ENCODE data around the gene LHCGR.

LHCGR gene

DNA sequence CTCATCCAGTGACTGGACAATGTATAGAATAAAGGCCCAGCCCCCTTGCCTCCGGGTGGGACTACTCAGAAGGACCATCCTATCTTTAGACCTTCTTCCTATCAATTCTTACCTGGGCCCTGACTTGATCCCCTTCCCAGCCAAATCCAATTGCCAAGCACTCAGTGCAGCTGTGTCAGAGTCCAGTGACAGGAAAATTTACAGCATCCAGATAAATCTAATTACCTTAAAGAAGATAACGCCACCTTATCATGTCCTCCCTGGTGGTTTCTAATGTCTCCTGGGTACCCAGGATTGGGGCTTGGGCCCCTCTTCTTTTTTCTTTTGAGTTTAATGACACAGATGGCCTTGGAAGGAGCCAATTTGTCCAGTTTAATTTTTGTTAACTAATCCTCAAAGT, 19.3 kb downstream of the LHCGR start:
- POLR2A ChIA-PET = no interaction called here
- CTCF ChIA-PET = no interaction called here
- no peak overlapping the region for H3K4me3 ChIP-seq (ENCODE audit: low read depth, low read length)
- DNase-seq (ENCODE audit: low read depth, low spot score) = no peak
- TF ChIP-seq, protein P1, sequence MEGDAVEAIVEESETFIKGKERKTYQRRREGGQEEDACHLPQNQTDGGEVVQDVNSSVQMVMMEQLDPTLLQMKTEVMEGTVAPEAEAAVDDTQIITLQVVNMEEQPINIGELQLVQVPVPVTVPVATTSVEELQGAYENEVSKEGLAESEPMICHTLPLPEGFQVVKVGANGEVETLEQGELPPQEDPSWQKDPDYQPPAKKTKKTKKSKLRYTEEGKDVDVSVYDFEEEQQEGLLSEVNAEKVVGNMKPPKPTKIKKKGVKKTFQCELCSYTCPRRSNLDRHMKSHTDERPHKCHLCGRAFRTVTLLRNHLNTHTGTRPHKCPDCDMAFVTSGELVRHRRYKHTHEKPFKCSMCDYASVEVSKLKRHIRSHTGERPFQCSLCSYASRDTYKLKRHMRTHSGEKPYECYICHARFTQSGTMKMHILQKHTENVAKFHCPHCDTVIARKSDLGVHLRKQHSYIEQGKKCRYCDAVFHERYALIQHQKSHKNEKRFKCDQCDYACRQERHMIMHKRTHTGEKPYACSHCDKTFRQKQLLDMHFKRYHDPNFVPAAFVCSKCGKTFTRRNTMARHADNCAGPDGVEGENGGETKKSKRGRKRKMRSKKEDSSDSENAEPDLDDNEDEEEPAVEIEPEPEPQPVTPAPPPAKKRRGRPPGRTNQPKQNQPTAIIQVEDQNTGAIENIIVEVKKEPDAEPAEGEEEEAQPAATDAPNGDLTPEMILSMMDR (IDR thresholded peaks at IDR 0.05; ENCODE audit: insufficient read depth, low read length, missing control alignments) = no peak

DNA sequence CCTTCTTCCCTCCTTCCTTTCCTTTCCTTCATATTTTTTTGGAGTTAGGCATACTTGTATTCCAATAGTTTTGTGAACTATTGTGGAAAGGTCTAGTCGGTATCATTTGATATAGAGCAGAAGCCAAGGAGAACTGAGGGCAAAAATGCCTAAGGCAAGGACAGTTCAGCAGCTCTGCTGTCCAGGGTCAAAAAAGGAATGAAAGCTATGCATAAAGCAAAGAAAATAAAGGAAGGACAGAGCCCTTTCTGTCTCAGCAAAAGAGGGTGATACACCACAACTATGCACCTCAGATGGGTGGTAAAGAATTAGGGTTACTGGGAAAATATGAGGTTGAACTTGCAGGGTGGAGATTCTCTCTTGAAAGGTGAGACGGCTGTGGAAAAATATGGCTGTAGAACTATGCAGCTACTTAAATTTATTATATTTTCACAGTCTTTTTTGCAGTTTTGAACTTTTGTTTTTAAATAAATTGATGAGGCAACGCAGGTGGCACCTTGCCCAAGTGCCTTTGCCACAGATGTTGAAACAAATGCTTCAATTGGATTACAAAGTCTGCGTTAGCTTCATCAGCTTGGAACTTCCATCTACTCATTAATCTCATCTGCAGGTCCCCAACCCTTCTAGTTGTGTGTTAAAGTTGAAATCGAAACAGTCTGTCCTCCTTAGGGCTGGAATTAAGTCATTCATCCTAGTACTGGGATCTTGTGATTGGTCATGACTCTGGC, 20.8 kb downstream of the LHCGR start:
- POLR2A ChIA-PET = no interaction called here
- CTCF ChIA-PET = no interaction called here
- TF ChIP-seq, protein P1 (IDR thresholded peaks at IDR 0.05; ENCODE audit: insufficient read depth, low read length, missing control alignments) = no peak
- H3K4me3 ChIP-seq (ENCODE audit: low read depth, low read length) = no peak overlapping the region
- no peak for DNase-seq (ENCODE audit: low read depth, low spot score)

DNA sequence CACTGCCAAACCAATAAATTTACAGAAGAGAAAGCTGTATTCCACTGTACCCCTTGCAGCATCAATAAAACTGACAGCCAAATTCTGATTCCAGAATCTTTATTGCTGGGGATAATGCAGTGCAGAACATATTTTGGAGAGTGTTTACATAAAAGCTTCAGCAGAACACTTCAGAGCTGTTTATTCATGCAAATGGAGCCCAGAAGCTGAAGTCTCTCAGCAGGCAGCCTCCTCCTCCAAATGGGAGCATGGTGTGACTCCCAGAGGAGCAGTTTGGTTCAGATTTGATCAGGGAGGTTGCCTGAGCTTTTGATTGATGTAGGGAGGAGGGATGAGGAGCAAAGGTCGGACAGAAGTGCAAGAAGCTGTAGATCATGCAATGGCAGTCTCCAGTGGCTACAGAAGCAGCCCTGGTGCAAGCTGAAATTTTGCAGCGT, 22.4 kb downstream of the LHCGR start:
- no peak for DNase-seq (ENCODE audit: low read depth, low spot score)
- CTCF ChIA-PET = no interaction called here
- POLR2A ChIA-PET = no interaction called here
- TF ChIP-seq, protein P1 (IDR thresholded peaks at IDR 0.05; ENCODE audit: insufficient read depth, low read length, missing control alignments) = no peak
- H3K4me3 ChIP-seq (ENCODE audit: low read depth, low read length) = no peak overlapping the region

DNA sequence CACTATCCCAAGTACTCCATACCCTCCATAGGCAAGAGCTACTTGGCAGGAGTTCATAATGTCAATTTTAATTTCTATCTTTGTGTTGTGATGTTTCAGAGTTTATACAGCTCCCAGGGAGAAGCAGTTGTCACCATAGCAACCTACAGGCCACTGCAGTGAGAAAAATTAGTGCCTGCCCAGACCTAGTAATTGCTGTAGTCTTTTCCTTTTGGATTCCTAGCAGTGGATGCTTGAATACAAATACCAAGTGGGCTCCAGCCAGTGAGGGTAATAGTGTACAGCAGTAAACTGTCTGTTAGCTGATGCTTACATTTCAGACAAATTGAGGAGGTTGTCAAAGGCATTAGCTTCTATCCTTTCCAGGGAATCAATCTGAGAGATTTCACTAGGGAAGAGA, 26.7 kb downstream of the LHCGR start:
- CTCF ChIA-PET = no interaction called here
- TF ChIP-seq, protein P1 (IDR thresholded peaks at IDR 0.05; ENCODE audit: insufficient read depth, low read length, missing control alignments) = no peak
- no peak overlapping the region for H3K4me3 ChIP-seq (ENCODE audit: low read depth, low read length)
- POLR2A ChIA-PET = no interaction called here
- no peak for DNase-seq (ENCODE audit: low read depth, low spot score)

DNA sequence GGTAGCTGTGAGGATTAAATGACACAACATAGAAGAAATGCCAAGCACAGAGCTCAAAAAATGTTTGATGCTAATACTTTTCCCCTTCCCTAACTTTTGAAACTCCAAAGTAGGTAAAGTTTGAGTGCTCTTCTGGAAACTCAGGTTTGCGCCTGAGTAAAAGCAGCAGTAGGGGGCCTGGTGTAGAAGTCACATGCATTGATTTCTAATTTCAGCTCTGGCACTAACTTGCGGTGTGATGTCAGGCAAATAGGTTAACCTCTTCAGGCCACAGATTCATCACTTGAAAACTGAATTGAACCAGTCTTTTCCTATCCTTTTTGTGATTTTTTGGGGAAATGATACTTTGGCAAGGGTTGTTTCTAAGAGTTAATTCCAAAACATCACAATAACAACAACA, 27.2 kb downstream of the LHCGR start:
- DNase-seq (ENCODE audit: low read depth, low spot score) = no peak
- H3K4me3 ChIP-seq (ENCODE audit: low read depth, low read length) = no peak overlapping the region
- TF ChIP-seq, protein P1 (IDR thresholded peaks at IDR 0.05; ENCODE audit: insufficient read depth, low read length, missing control alignments) = no peak
- ChIA-PET CTCF (no interaction called here), POLR2A (no interaction called here)

DNA sequence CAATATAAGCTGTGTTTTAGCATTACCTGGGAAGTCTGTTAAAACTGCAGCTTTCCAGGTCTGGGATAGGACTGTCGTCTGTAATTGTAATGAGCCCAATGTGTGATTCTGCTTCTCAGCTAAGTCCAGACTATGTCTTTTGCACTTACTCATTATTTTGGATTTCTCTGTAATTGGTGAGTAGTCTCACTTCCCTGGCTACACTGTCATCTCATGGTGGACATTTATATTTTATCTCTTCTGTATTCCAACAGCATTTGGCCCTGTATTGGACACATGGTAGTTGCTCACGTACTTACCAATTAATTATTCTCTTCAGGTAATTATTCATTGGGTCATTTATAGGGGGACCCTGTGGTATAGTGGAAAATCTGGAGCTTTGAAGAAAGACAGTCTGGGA, 28.0 kb downstream of the LHCGR start:
- ChIA-PET CTCF (no interaction called here), POLR2A (no interaction called here)
- DNase-seq (ENCODE audit: low read depth, low spot score) = no peak
- TF ChIP-seq, protein P1 (IDR thresholded peaks at IDR 0.05; ENCODE audit: insufficient read depth, low read length, missing control alignments) = no peak
- no peak overlapping the region for H3K4me3 ChIP-seq (ENCODE audit: low read depth, low read length)

Data from AG04449 (cell line).